Posterior cingulate gyrus (tissue), 11 donors: ENCODE data around the gene TMEM132D.
A peak's percentile ranks its signal among the peaks of the same experiment; 100 is the strongest.

Source experiments
- DNase-seq, 10 donors: peaks; one replicate each; pipeline versions ENCODE4 v3.0.0 to v3.0.0-alpha.2; 2020 to 2021; ENCODE audit warnings: mixed read lengths in 3 of 10
- intact Hi-C: fragments of 100-400 bp; cut with DNase I; formaldehyde crosslinking; loops from one replicate; pipeline ENCODE4 v1.15.1; 2023

TMEM132D gene

GRCh38 chr12:129160282-129160681 is 743.5 kb downstream of the TMEM132D start:
- intact Hi-C loops: no loop called here
- DNase-seq: no peak

- intact Hi-C loops: no loop called here
- no peak for DNase-seq
Measured at GRCh38 chr12:129152351-129153104, 751.3 kb downstream of the TMEM132D start.

DNA sequence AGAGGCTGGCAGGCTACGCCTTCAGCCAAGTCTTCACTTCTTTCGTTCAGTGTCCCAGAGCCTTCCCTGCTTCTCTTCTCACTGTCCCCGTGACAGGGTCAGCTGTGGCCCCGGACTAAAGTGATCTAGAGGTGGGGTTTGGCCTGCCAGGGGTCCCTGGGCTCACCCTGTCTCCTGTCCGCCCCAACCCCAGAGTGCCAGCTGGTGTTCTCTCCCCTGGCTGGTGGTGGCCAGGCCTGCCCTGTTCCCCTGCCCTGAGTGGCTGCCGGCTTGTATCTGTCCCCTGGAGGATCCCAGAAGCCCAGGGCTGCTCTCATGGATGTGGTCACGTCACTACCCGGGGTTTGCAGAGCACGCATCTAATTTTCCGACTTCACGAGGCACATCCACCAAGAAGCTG is 753.1 kb downstream of the TMEM132D start:
- DNase-seq: peak in 1 of 10 donors; percentile 63
- intact Hi-C loops: no loop called here

DNA sequence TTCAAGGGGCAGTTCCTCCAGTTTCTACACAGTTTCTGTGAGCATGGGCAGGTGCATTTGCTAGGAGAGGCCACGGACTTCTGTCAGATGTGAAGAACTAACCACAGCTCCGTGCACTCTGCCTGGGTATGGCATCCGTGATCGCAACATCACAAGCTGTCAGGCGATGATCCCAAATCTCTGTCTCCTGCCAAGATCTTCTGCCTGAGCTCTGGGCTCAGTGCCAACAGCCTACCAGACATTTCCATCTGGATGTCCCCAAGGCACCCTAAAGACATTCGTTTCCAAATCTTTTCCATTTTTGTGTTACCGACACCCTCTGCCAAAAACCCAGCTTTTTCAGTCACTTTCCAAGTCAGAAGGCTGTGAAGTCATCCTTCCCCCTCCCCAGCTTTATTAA is 758.4 kb downstream of the TMEM132D start:
- DNase-seq: peak; percentile 27 to 91 (median 68)
- intact Hi-C loops: no loop called here

- DNase-seq: no peak
- intact Hi-C loops: no loop called here
Measured at GRCh38 chr12:129138776-129139175, 765.0 kb downstream of the TMEM132D start.

DNA sequence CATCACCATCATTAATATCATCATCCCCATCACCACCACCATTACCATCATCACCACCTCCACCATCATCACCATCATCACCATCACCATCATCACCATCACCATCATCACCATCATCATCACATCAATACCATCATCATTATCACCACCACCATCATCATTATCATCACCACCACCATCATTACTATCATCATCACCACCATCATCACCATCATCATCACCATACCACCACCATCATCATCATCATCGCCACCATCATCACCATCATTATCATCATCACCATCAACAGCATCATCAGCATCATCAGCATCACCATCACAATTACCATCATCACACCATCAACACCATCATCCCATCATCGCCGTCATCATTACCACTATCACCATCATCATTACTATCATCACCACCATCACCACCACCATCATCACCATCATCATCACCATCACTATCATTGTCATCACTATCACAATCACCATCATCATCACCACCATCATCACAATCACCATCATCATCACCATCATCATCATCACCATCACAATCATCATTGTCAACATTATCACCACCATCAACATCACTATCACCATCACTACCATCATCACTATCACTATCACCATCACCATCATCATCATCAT is 767.0 kb downstream of the TMEM132D start:
- intact Hi-C loops: no loop called here

GRCh38 chr12:129127771-129128170 is 776.1 kb downstream of the TMEM132D start:
- DNase-seq: no peak
- intact Hi-C loops: no loop called here

More for the DNA sequence above, 767.0 kb downstream of the TMEM132D start:
- DNase-seq: no peak

DNA sequence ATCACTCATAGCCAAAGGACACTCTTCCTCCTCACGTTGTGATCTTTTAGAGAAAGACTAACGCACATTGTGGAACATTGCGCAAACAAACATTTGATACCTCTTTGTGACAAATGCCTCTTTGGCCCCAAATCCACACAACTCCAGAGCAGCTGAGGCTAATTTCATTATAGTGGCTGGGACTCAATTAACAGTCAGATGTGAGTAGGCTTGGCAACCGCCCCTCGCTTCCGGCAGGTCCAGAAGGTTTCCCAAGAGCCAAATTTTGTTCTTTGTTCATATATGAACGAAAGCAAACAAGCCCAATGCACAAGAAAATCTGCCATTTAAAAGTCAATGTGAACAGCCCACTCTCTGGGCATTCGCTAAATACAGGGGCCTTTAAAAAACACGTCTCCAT is 776.6 kb downstream of the TMEM132D start:
- no peak for DNase-seq
- intact Hi-C loops: no loop called here

- intact Hi-C loops: no loop called here
- DNase-seq: no peak
Measured at GRCh38 chr12:129119537-129119936, 784.3 kb downstream of the TMEM132D start.

- no peak for DNase-seq
- intact Hi-C loops: no loop called here
Measured at GRCh38 chr12:129115558-129115957, 788.3 kb downstream of the TMEM132D start.

GRCh38 chr12:129110575-129110974 is 793.2 kb downstream of the TMEM132D start:
- intact Hi-C loops: no loop called here
- no peak for DNase-seq

- intact Hi-C loops: no loop called here
- no peak for DNase-seq
Measured at GRCh38 chr12:129109174-129110001, 794.4 kb downstream of the TMEM132D start.

- intact Hi-C loops: no loop called here
- DNase-seq: no peak
Measured at GRCh38 chr12:129106772-129107171, 797.1 kb downstream of the TMEM132D start.

- DNase-seq: no peak
- intact Hi-C loops: no loop called here
Measured at GRCh38 chr12:129103231-129103630, 800.6 kb downstream of the TMEM132D start.

DNA sequence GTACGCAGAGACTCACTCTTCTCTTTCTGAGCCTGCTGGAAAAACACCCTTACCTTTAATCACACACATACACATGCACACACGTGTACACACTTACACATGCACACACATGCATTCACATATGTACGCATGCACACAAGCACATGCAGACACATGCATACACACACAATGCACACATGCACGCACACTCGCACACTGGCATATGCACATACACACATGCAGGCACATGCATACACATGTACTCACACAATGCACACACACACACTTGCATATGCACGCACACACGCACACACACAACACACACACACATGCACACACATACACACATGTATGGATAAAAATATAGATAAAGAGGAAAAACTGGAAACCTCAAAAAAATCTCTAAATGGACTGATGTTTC is 801.6 kb downstream of the TMEM132D start:
- intact Hi-C loops: no loop called here
- no peak for DNase-seq

DNA sequence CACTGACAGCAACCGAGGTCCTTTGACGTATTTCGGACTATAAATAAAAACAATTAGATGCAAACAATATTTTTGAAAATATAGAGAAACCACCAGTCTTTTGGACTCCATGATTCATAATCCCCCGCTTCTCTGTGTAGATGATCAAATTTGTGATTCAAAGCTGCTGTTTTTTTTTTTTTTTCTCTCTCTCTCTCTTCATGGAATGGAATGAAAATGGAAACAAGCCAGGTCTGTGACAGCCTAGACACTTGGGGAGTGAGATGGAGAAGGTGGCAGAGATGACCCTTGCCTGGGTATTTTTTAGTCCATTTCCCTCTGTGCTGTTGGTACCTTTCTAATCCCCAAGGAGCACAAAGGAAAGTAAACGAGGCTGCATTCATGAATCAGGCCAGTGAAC is 802.0 kb downstream of the TMEM132D start:
- no peak for DNase-seq
- intact Hi-C loops: no loop called here

DNA sequence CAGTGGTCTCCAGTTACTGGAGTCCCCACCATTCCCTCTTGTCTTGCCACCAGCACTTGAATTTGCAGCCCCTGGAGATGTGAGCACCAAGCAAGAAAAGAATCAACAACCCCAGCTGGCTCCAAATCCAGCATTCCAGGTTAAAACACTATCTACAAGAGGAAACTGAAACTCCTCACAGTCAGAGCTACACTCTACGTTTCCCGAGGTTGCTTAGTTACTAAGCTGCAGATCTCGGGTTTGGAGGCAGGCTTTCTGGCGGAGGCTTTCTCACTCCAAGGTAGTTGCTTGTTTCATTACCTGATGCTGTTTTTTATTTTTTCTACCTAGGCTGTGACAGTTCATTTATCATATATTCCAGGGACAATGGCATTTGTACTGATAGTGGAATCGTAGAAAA is 802.4 kb downstream of the TMEM132D start:
- peak in 5 of 10 donors; percentile 22 to 84 (median 49) for DNase-seq
- intact Hi-C loops: no loop called here

DNA sequence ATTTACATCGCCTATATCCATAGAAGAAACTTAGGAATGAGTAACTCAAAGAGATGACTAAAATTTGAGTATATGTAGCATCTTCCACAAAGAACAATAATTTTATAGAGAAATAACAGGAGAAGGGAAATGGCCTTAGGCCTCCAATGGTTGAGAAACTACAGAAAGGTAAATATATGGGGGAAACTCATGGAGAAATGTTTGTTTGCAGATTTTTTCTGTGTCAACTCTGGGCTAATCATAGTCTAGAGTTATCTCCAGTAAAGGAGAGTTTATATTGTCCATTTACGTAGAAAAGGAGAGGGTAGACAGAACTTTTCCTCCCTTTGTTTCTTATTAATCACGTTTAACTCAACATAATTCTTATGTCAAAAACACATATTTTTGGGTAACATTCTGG is 806.4 kb downstream of the TMEM132D start:
- intact Hi-C loops: no loop called here
- no peak for DNase-seq

DNA sequence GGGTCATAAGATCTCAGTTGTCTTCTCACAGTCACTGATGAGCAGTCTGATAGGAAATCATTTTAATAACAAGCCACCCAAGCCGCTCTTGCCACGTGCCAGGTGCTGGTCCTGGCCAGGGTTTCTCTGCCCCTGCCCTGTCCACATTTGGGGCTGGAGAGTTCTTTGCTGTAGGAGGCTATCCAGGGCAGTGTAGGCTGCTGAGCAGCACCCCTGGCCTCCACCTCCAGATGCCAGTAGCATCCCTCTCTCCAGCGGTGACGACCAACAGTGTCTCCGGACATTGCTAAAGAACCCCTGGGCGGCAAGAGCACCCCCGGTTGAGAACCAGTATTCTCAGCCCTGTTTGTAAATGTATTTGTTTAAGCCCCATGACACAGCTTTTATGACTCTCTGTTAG is 806.9 kb downstream of the TMEM132D start:
- intact Hi-C loops: no loop called here
- DNase-seq: no peak

DNA sequence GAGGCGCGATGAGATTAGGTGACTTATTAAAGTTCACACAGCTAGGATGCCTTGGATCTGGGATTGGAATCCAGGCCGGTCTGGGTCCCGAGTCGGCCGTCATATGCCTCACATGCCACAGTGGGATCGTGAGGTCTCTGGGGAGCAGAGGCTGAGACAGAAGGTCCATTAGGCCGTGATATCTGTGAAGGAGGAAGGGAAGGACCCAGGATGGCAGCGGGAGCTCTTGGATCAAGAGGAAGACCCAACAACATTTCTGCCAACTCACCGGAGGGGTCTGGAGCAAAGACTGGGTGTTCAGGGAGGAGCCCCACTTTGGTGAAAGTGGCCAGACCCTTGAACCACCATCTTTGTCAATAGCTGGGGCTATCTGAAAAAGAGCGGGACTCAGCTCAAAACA is 807.6 kb downstream of the TMEM132D start:
- intact Hi-C loops: no loop called here
- DNase-seq: no peak

- intact Hi-C loops: no loop called here
Measured at GRCh38 chr12:129089576-129089975, 814.2 kb downstream of the TMEM132D start.

More at GRCh38 chr12:129089576-129089975, 814.2 kb downstream of the TMEM132D start:
- DNase-seq: peak in 1 of 10 donors; percentile 43
